Dedifferentiated amniotic fluid mesenchymal stem cell (primary cell): ENCODE measurements around the gene CKMT1B.
"Not testable (repeated sequence)": the region's sequence is repeated elsewhere in the genome, so short reads cannot be mapped to it uniquely, and the experiment has no call there.

Source experiments
- DNase-seq: peaks from one replicate; pipeline ENCODE4 v3.0.0-alpha.2; 2016; ENCODE audit errors: extremely low spot score

The CKMT1B gene

DNA sequence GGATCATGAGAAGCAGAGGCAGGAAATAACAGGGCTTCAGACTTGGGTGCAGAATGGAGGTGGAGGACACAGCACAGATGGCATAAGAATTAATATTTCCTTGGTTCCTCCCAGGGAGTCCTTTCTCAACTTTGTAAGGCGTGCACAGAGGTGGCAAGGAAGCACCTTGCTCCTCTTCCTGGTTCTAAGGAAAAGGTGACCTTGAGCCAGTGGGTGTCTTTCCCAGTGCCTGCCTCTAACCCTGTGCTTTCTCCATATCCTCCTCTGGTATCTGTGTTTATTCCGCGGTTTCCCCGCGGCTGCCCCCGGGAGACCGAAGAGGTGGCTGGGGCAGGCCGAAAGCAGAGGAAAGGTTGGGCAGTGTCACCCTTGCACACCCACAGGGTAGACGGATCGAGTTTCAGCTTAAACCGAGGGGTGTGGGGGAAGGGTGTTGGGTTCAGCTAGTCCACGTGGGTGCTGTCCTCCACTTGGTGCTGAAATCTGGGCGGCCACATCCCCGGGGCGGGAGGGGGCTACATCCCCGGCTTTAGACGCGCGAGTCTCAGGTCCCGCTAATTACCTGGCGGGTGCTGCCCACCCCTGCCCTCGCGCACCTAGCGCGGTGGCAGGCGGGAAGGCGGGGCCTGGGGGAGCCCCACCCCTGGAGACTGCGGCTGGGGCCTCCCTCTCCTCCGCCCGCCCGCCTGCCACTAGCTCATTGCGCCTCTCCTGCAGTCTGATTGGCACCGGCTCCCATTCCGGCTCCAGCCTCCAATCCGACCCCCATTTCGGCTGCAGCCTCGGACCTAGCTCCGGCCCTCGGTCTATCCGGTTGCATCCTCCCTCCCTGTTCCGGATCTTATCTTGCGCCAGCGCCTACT is at the start of gene CKMT1B:
TSS of gene CKMT1B (plus strand) at position 700 of the 863 bp plus-strand sequence. CDS start 192 bp downstream, outside the sequence.
- not testable (repeated sequence) for DNase-seq

DNA sequence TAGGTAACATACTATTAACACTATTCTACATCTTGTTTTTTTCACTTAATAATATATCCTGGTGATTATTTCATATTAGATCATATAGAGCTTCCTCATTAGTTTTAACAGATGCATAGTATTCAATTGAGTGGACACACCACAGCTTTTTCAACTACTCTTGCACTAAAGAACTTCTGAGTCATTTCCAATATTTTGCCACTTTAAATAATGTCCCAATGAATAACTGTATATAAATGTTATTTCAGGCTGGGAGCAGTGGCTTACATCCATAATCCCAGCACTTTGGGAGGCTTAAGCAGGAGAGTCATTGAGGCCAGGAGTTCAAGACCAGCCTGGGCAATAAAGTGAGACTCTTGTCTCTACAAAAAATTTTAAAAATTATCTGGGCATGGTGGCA is 49.6 kb upstream of the CKMT1B start:
- no peak for DNase-seq

DNA sequence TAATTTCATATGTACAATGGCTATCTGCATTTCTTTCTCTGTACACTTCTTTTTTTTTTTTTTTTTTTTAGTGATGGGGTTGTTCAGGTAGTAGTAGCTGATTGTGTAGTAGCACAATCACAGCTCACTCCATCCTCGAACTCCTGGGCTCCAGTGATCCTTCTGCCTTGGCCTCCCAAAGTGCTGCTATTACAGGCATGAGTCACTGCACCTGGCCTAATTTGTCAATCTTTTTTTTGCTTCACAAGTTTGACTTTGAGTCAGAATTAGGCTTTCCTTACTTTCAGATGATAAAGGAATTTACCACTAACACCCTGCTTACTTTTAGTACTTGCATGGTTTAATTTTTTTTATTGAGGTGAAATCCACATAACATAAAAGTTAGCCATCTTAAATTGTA is 48.4 kb upstream of the CKMT1B start:
- DNase-seq = no peak

DNA sequence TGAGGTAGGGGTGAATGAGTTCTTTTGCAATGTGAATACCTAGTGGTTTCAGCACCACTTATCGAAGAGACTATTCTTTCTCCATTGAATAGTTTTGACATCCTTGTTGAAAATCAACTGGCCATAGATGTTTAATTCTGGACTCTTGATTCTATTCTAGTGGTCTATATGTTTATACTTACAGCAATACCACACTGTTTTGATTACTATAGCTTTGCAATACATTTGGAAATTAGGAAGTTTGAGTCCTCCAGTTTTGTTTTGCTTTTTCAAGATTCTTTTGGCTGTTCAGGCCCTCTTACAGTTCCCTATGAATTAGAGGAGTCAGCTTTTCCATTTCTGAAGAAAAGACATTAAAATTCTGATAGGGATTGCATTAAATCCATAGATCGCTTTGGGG is 46.3 kb upstream of the CKMT1B start:
- DNase-seq = no peak

- DNase-seq = peak; percentile 77
Observed at GRCh38 chr15:43550527-43551363, 43.1 kb upstream of the CKMT1B start.

- no peak for DNase-seq
Observed at GRCh38 chr15:43552256-43552655, 41.6 kb upstream of the CKMT1B start.

DNA sequence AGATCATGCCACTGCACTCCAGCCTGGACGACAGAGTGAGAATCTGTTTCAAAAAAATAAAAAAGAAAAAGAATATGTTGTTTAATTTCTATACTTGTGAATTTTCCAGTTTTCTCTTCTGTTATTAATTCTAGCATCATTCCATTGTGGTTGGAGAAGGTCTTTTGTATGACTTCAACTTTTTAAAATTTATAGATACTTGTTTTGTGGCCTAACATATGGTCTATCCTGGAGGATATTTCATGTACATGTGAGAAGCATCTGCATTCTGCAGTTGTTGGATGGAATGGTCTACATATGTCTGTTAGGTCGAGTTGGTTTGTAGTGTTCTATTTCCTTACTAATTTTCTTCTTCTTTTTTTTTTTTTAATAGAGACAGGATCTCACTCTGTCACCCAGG is 40.8 kb upstream of the CKMT1B start:
- no peak for DNase-seq

DNA sequence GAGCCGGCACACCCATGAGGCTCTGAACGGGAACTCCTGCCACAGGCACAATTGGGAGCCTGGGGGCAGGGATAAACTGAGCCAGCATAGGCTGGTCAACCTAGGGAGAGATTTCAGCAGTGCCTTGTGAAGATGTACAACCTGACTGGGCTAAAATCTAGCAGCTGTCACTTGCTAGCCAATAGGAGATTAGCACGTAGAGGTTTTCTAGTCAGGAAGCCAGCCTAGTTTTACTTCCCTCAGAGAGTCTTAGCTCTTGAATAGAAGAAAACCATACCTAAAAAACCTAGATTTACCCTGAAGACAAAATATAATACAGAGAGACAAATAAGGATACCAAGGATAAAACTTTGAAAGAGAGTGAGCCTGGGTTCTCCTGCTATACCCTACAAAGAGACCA is 31.1 kb upstream of the CKMT1B start:
- not testable (repeated sequence) for DNase-seq

GRCh38 chr15:43563793-43564192 is 30.0 kb upstream of the CKMT1B start:
- not testable (repeated sequence) for DNase-seq

DNA sequence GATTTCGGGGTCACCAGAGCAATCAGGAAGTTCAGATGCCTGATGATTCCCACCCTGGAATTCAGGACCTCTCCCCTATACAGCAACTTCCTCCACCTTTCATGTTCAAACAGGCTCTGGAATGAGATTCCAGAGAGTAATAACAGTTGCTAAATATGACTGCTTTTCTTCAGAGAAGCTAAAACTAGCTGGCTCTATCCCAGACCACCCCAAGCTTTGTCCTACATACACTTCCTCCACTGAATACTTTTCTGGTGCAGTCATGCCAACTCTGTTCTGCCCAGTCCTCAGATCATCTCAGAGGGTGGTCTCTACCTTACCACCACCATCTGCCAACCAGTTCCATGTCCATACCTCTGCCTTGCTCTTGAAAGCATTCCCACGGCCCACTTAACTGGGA is 27.2 kb upstream of the CKMT1B start:
- not testable (repeated sequence) for DNase-seq

- not testable (repeated sequence) for DNase-seq
Observed at GRCh38 chr15:43574607-43575006, 19.2 kb upstream of the CKMT1B start.

GRCh38 chr15:43589778-43590466 is 3.9 kb upstream of the CKMT1B start, which contains the start of gene PPIP5K1:
PPIP5K1 (minus strand) TSS chr15:43590208; CDS start chr15:43584504, 5,704 bp downstream.
- not testable (repeated sequence) for DNase-seq

DNA sequence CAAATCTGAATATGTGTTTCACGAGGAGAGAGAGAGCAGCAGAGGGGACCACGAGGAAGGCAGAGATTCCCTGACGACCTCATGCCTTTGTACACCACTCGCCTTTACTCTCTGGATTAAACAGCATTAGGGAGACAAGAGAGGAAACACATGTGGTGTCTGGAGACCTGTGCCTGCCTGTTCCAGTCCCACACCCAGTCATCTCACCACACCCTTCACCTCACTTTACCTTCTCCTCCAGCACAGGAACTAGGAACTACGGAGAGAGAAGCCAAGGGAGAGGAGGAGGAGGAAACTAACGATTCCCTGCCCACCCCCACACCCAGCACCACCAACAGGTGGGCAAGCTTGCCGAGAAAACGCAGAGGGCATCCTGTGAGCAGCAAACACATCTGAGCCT is 986 bp upstream of the CKMT1B start:
- DNase-seq = not testable (repeated sequence)

DNA sequence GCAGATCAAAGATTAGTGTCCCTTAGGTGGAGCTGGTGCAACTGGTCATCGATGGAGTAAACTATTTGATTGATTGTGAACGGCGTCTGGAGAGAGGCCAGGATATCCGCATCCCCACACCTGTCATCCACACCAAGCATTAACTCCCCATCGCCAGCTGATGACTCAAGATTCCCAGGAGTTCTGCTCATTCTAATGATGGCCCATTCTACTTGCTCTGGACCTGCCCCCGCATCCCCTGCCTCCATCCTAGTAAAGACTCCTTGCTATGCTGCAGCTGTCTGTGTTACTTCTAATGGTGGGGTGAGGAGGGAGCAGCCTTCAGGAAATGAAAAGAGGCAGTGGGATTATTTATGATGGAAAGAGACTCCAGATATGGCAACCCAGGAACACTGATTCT is 5.3 kb downstream of the CKMT1B start:
- DNase-seq = not testable (repeated sequence)

DNA sequence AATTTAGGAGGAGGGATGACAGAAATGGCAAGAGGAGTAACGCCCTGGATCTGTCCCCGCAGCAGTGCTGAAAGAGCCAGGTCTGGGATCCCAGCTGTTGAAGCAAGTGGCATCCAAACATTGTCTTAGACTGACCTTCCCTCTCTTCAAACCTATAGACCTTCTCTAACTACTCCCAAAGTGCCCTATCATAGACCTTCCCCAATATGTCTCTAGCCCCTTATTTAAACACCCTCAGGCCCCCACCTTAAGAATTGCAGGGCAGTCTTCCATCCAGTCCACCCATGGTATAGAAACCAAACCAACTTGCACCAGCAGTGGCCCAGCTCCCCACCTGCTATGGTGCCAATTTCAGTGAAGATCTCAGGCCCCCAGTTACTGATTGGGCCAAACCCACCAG is 6.4 kb downstream of the CKMT1B start:
- DNase-seq = not testable (repeated sequence)

GRCh38 chr15:43602233-43602632 is 8.4 kb downstream of the CKMT1B start:
- not testable (repeated sequence) for DNase-seq

DNA sequence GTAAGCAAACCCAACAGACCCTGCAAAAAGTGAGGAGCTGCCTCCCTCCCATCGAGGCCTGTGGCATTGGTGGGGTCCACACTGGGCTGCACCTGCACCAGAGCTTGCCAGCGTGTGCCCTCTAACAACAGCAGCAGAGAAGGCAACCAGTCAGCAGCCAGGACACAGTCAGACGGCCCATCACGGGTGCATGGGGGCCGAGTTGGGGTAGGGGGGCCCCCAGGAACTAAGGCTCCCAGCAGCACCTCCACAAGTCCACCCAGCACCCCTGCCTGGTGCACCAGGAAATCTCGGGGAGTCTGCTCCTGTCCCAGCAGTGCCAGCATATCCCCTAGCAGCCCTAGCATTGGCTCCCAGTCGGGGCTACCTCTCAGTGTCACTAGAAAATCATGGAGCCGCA is 23.9 kb downstream of the CKMT1B start:
- DNase-seq = not testable (repeated sequence)

DNA sequence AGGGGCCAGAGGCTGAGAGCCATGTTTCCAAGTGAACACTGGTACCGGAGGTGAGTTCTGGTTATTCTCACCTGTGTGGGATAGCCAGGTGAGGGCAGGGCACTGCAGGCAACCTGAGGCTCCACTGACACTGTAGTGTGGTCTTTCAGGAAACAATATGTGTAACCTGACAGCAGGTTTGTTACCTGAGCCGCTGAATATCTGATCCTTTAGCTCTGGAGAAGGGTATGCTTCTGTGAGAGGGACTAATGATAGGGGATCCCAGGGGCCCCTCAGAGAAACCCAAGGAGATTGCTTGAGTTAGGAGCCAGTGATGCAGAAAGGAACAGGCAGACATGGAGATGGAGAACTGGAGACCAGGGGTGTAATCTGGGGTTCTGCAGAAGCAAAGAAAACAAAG is 24.9 kb downstream of the CKMT1B start, which contains the start of gene STRC:
TSS of gene STRC (minus strand) at position 101 of the 400 bp plus-strand sequence. CDS start at position 23, 78 bp downstream.
- not testable (repeated sequence) for DNase-seq

DNA sequence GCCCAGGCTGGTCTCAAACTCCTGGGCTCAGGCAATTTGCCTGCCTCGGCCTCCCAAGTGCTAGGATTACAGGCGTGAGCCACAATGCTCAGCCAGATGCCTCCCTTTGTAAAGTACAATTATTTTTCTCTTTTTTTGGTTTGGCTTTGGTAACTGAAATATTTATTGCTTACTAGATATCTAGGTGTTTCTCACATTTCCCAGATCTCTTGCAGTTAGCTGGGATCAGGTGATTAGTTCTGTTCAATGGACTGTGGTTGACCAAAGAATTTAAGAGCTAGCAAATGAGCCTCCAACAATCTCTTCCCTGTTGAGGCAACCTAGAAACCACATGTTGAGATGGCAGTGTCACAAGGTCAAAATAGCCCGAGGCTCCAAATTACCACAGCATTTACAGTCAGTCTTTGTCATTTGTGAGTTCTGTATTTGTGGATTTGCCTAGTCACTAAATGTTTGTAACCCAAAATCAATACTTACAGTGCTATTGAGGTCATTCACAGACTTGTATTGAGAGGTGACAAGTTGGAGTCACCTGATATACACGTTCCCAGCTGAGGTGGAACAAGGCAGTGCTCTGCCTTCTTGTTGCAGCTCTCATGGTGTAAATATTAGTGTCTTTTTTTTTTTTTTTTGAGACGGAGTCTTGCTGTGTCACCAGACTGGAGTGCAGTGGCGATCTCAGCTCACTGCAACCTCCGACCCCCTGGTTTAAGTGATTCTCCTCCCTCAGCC is 28.4 kb downstream of the CKMT1B start:
- not testable (repeated sequence) for DNase-seq

GRCh38 chr15:43625106-43625505 is 31.3 kb downstream of the CKMT1B start:
- no peak for DNase-seq

DNA sequence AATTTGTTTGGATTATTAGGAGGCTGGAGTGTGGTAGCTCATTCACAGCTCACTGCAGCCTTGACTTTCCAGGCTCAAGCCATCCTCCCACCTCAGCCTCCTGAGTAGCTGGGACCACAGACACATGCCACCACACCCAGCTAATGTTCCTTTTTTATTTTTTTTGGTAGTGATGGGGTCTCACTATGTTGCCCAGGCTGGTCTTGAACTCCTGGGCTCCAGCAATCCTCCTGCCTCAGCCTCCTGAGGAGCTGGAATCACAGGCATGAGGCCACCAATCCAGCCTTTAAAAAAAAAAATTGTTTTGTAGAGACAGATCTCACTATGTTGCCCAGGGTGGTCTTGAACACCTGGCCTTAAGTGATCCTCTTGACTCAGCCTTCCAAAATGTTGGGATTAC is 33.1 kb downstream of the CKMT1B start:
- not testable (repeated sequence) for DNase-seq
